Thyroid gland (tissue), 4 donors: ENCODE data around the gene ATG5. TPM values are rescaled to one million over a fixed set of nuclear protein-coding genes. Genes with fewer than 3 reads are reported as not detected.

Experiments used
- DNase-seq, 2 donors: peaks; one replicate each; pipeline ENCODE4 v3.0.0-alpha.2; 2019
- H3K27ac ChIP-seq, 3 donors: fragments of 200-600 bp; sonication (generic); 1 replicate in 2 of 3; 2 replicates in 1 of 3; pipeline ENCODE4 v1.5.1; 2016 to 2019; ENCODE audit warnings: mild to moderate bottlenecking in 1 of 3, moderate library complexity in 1 of 3
- H3K27me3 ChIP-seq: fragments of 200-600 bp; sonication (generic); one replicate; pipeline ENCODE4 v1.5.1; 2019
- H3K36me3 ChIP-seq, 2 donors: fragments of 200-600 bp; sonication (generic); one replicate each; pipeline ENCODE4 v1.5.1; 2016 to 2019
- H3K4me1 ChIP-seq, 2 donors: fragments of 200-600 bp; sonication (generic); one replicate each; pipeline ENCODE4 v1.5.1; 2017 to 2019
- H3K4me3 ChIP-seq, 3 donors: fragments of 200-600 bp; sonication (generic); replicated peaks in 1 of 3; 1 replicate in 2 of 3; 2 replicates in 1 of 3; pipeline ENCODE4 v1.5.1; 2016; ENCODE audit warnings: mild to moderate bottlenecking in 1 of 3
- H3K9me3 ChIP-seq: fragments of 200-600 bp; sonication (generic); one replicate; pipeline ENCODE4 v1.5.1; 2017
- POLR2A ChIP-seq, 2 donors: fragments of 450-650 bp; IDR thresholded peaks; one replicate each; pipeline ENCODE4 v1.6.1; 2017; ENCODE audit warnings: antibody characterized with exemption in 2 of 2, mild to moderate bottlenecking in 2 of 2, moderate library complexity in 1 of 2
- WGBS, 2 donors: methylation state at CpG; one replicate each; pipeline ENCODE4 v1.1.5; 2017; 5-methylcytosine and 5-hydroxymethylcytosine counted together
- intact Hi-C: fragments of 100-400 bp; cut with DNase I; formaldehyde crosslinking; loops from one replicate; pipeline ENCODE4 v1.15.1; 2023
- total RNA-seq, 4 donors: library from RNA; depleted of rRNA; stranded (reverse); fragments of >200 nt; gene quantifications; one replicate each; pipeline ENCODE4 v1.2.3, GENCODE V29; 2016
- TF ChIP-seq, protein P1 (sequence below), 6 experiments: fragments of 200-600 bp in 3 of 6; fragments of 450-650 bp in 3 of 6; sonication (generic) in 3 of 6; IDR thresholded peaks; one replicate each; pipeline ENCODE4 v1.5.1; 2016 to 2019; ENCODE audit warnings: antibody characterized with exemption in 6 of 6, mild to moderate bottlenecking in 2 of 6, inconsistent platforms in 1 of 6, moderate library complexity in 1 of 6

Gene ATG5
- total RNA-seq, 4 donors from 2014 or later = 44.4 to 58.7 (median 48.7) TPM

DNA sequence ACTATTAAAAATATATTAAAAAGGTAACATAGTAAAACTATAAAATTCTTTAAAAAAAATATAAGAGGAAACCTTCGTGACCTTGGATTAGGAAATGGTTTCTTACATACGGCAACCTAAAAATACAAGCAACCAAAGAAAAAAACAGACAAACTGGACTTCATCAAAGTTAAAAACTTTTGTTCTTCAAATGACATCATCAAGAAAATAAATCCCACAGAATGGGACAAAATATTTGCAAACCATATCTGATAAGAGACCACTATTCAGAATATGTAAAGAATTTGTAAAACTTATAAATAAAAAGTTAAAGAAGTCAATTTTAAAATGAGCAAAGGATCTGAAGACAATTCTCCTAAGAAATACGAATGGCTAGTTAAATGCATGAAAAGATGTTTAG, 110.0 kb downstream of the ATG5 start:
- DNase-seq = no peak
- H3K27me3 ChIP-seq = no peaks in the 10 kb centered on the region
- no peak overlapping the region for H3K27ac ChIP-seq
- 96 to 98% methylated on average over 3 of the region's 3 CpGs for WGBS, 2 donors
- TF ChIP-seq POLR2A (IDR thresholded peaks at IDR 0.05) = no peak
- TF ChIP-seq, protein P1, sequence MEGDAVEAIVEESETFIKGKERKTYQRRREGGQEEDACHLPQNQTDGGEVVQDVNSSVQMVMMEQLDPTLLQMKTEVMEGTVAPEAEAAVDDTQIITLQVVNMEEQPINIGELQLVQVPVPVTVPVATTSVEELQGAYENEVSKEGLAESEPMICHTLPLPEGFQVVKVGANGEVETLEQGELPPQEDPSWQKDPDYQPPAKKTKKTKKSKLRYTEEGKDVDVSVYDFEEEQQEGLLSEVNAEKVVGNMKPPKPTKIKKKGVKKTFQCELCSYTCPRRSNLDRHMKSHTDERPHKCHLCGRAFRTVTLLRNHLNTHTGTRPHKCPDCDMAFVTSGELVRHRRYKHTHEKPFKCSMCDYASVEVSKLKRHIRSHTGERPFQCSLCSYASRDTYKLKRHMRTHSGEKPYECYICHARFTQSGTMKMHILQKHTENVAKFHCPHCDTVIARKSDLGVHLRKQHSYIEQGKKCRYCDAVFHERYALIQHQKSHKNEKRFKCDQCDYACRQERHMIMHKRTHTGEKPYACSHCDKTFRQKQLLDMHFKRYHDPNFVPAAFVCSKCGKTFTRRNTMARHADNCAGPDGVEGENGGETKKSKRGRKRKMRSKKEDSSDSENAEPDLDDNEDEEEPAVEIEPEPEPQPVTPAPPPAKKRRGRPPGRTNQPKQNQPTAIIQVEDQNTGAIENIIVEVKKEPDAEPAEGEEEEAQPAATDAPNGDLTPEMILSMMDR (IDR thresholded peaks at IDR 0.05) = no peak
- no peak overlapping the region for H3K4me3 ChIP-seq
- peaks cover 0 to 3% of the 10 kb centered on the region in 2 donors for H3K4me1 ChIP-seq
- no peaks in the 10 kb centered on the region for H3K9me3 ChIP-seq
- H3K36me3 ChIP-seq = no peaks in the 10 kb centered on the region
- intact Hi-C loops = no loop called here

GRCh38 chr6:106214531-106214930, 111.0 kb downstream of the ATG5 start:
- Histone ChIP-seq H3K36me3 (no peaks in the 10 kb centered on the region), H3K27me3 (no peaks in the 10 kb centered on the region), H3K4me1 (peaks cover 0 to 3% of the 10 kb centered on the region in 2 donors), H3K27ac (no peak overlapping the region), H3K4me3 (no peak overlapping the region), H3K9me3 (no peaks in the 10 kb centered on the region)
- TF ChIP-seq, protein P1 (IDR thresholded peaks at IDR 0.05) = no peak
- TF ChIP-seq POLR2A (IDR thresholded peaks at IDR 0.05) = no peak
- no peak for DNase-seq
- intact Hi-C loops = no loop called here
- 85 to 87% methylated on average over 4 of the region's 4 CpGs for WGBS, 2 donors

- DNase-seq = no peak
- Histone ChIP-seq H3K9me3 (no peaks in the 10 kb centered on the region), H3K4me1 (peaks cover 0 to 3% of the 10 kb centered on the region in 2 donors), H3K36me3 (no peaks in the 10 kb centered on the region), H3K27ac (no peak overlapping the region), H3K4me3 (no peak overlapping the region), H3K27me3 (no peaks in the 10 kb centered on the region)
- 94 to 95% methylated on average over 2 of the region's 2 CpGs for WGBS, 2 donors
- intact Hi-C loops = no loop called here
- no peak for TF ChIP-seq POLR2A (IDR thresholded peaks at IDR 0.05)
- TF ChIP-seq, protein P1 (IDR thresholded peaks at IDR 0.05) = no peak
These were observed 111.8 kb downstream of the ATG5 start for GRCh38 chr6:106213660-106214289.

DNA sequence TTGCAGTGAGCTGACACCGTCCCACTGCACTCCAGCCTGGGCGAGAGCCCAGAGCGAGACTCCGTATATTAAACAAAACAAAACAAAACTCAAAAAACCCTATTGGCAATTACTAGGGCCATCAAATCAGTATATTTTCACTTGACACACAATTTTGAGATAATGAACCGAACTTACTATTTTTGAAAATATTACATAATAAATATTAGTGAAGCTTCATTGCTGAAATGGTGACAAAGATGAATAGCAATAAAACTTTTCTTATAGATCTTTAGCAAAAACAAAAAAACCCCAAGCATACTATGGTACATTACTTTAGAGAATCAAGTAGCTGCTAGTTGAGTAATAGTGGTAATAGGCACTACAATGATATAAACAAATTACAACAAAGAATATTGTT, 113.0 kb downstream of the ATG5 start:
- Histone ChIP-seq H3K27ac (no peak overlapping the region), H3K27me3 (no peaks in the 10 kb centered on the region), H3K9me3 (no peaks in the 10 kb centered on the region), H3K4me1 (peaks cover 0 to 3% of the 10 kb centered on the region in 2 donors), H3K4me3 (no peak overlapping the region), H3K36me3 (no peaks in the 10 kb centered on the region)
- 97 to 98% methylated on average over 5 of the region's 5 CpGs for WGBS, 2 donors
- TF ChIP-seq POLR2A (IDR thresholded peaks at IDR 0.05) = no peak
- TF ChIP-seq, protein P1 (IDR thresholded peaks at IDR 0.05) = no peak
- intact Hi-C loops = no loop called here
- DNase-seq = no peak

DNA sequence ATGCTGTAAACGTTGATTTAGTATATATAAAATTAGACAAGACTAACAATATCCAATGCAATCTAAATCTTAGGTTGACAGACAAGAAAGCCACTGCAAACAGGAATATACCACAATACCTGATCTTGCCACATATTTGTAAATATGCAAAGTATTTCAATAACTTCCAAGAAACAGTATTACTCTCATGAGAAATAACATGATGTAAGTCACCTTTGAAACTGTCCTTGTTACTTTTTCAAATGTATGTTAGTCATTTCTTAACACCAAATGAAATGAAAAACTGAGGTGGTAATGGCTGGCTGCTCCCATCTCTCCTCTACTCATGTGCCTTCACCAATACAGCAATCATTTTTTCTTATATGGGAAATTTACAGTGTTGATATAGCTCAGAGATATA, 118.7 kb downstream of the ATG5 start:
- Histone ChIP-seq H3K27me3 (no peaks in the 10 kb centered on the region), H3K9me3 (no peaks in the 10 kb centered on the region), H3K4me1 (no peaks in the 10 kb centered on the region), H3K4me3 (no peak overlapping the region), H3K27ac (no peak overlapping the region), H3K36me3 (no peaks in the 10 kb centered on the region)
- DNase-seq = no peak
- WGBS, 2 donors = 85 to 93% methylated on average over 1 of the region's 1 CpG
- TF ChIP-seq POLR2A (IDR thresholded peaks at IDR 0.05) = no peak
- TF ChIP-seq, protein P1 (IDR thresholded peaks at IDR 0.05) = no peak
- intact Hi-C loops = no loop called here
